Astrocyte (in vitro differentiated cells and primary cell): Measurements from ENCODE around the gene GYG1. TPM values are rescaled to one million over a fixed set of nuclear protein-coding genes. Genes with fewer than 3 reads are reported as not detected.

Source experiments
- DNase-seq: peaks from one replicate; pipeline ENCODE4 v3.0.0-alpha.2; 2010; ENCODE audit warnings: low read depth
- FAIRE-seq: peaks from 2 replicates; lab custom pipeline; 2011; peaks lifted over from hg19 to GRCh38; lab: Jason Lieb, UNC
- H2AFZ ChIP-seq: 2 replicates; pipeline ENCODE4 v1.6.0; 2012; ENCODE audit warnings: low read depth, low read length, inconsistent platforms
- H3K27ac ChIP-seq: 2 replicates; pipeline ENCODE4 v1.5.1; 2011; ENCODE audit warnings: low read depth, low read length, inconsistent platforms
- H3K27me3 ChIP-seq: 2 replicates; pipeline ENCODE4 v1.6.0; 2011; ENCODE audit warnings: low read length, inconsistent platforms; ENCODE audit not compliant: insufficient read depth
- H3K36me3 ChIP-seq: 2 replicates; pipeline ENCODE4 v1.5.1; 2011; ENCODE audit warnings: low read length, inconsistent platforms; ENCODE audit not compliant: insufficient read depth
- H3K4me1 ChIP-seq: 2 replicates; pipeline ENCODE4 v1.5.1; 2011; ENCODE audit warnings: low read length, inconsistent platforms; ENCODE audit not compliant: insufficient read depth
- H3K4me2 ChIP-seq: 2 replicates; pipeline ENCODE4 v1.6.0; 2012; ENCODE audit warnings: low read length, inconsistent platforms
- H3K4me3 ChIP-seq: 2 replicates; pipeline ENCODE4 v1.5.1; 2011; ENCODE audit warnings: low read depth, mild to moderate bottlenecking, low read length, inconsistent platforms; ENCODE audit not compliant: insufficient read depth
- H3K79me2 ChIP-seq: 2 replicates; pipeline ENCODE4 v1.6.0; 2012; ENCODE audit warnings: mild to moderate bottlenecking, low read length, inconsistent platforms; ENCODE audit not compliant: insufficient read depth
- H3K9ac ChIP-seq: 2 replicates; pipeline ENCODE4 v1.6.0; 2012; ENCODE audit warnings: mild to moderate bottlenecking, low read length, inconsistent platforms
- H3K9me3 ChIP-seq: 2 replicates; pipeline ENCODE4 v1.5.1; 2012; ENCODE audit warnings: low read depth, mild to moderate bottlenecking, low read length, inconsistent platforms; ENCODE audit not compliant: insufficient read depth
- H4K20me1 ChIP-seq: 2 replicates; pipeline ENCODE4 v1.6.0; 2012; ENCODE audit warnings: low read length, inconsistent platforms; ENCODE audit not compliant: insufficient read depth
- H3K27ac Mint-ChIP-seq: one replicate; pipeline ENCODE4 v1.8.0; 2021; ENCODE audit warnings: mild to moderate bottlenecking, mixed read lengths; ENCODE audit not compliant: unreplicated experiment
- H3K27me3 Mint-ChIP-seq: one replicate; pipeline ENCODE4 v1.8.0; 2021; ENCODE audit warnings: low read depth, mixed read lengths; ENCODE audit not compliant: unreplicated experiment
- H3K36me3 Mint-ChIP-seq: one replicate; pipeline ENCODE4 v1.8.0; 2021; ENCODE audit warnings: low read depth, mixed read lengths; ENCODE audit not compliant: unreplicated experiment
- H3K4me1 Mint-ChIP-seq: one replicate; pipeline ENCODE4 v1.8.0; 2021; ENCODE audit warnings: low read depth, mixed read lengths; ENCODE audit not compliant: unreplicated experiment
- H3K4me3 Mint-ChIP-seq: one replicate; pipeline ENCODE4 v1.8.0; 2021; ENCODE audit warnings: mild to moderate bottlenecking, moderate library complexity, mixed read lengths; ENCODE audit not compliant: unreplicated experiment
- H3K9me3 Mint-ChIP-seq: one replicate; pipeline ENCODE4 v1.8.0; 2021; ENCODE audit warnings: mild to moderate bottlenecking, mixed read lengths; ENCODE audit not compliant: unreplicated experiment
- CTCF ChIP-seq: IDR thresholded peaks from 2 replicates; pipeline ENCODE4 v1.5.1; 2011; ENCODE audit warnings: low read depth, mild to moderate bottlenecking, inconsistent platforms, low read length, moderate library complexity; ENCODE audit not compliant: insufficient read depth
- EZH2 ChIP-seq: IDR thresholded peaks from 2 replicates; pipeline ENCODE4 v1.6.1; 2012; ENCODE audit warnings: mild to moderate bottlenecking, low read length, inconsistent platforms; ENCODE audit not compliant: insufficient read depth
- total RNA-seq: library from RNA; stranded (reverse); gene quantifications from 2 replicates; pipeline ENCODE4 v1.2.1, GENCODE V29; 2021

The GYG1 gene
- total RNA-seq, 1 donor from 2014 or later, result 41.9 TPM

DNA sequence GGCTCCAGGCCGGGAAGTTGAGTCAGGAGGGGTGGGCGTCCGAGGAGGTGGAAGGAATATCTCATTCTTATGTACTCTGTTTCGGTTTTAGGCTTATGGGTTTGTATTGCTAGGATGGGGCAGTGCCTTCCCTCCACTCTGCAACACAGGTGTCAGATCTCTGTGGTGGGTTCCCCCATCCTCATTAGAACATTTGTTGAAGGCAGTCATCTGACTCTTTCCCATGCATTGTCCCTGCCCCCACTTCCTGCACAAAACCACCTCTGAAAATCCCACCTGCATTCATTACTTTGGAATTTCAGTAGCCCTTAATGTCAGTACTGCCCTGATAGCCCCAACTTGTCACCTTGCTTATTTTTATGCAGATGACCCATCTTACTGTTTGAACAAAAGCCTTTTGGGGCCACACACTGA lies 29.5 kb downstream of the GYG1 start:
- DNase-seq, result no peak
- H3K4me1 Mint-ChIP-seq, result peaks cover 23% of the 10 kb centered on the region
- no peak for TF ChIP-seq CTCF
- Histone ChIP-seq H4K20me1 (no peaks in the 10 kb centered on the region), H3K9me3 (no peaks in the 10 kb centered on the region), H2AFZ (no peak overlapping the region), H3K79me2 (no peaks in the 10 kb centered on the region), H3K9ac (no peak overlapping the region), H3K4me2 (no peak overlapping the region), H3K27ac (no peak overlapping the region), H3K27me3 (no peaks in the 10 kb centered on the region), H3K4me3 (no peak overlapping the region), H3K36me3 (peaks cover 16% of the 10 kb centered on the region), H3K4me1 (peaks cover 37% of the 10 kb centered on the region)
- no peak for FAIRE-seq
- peaks cover 15% of the 10 kb centered on the region for H3K36me3 Mint-ChIP-seq
- peaks cover 15% of the 10 kb centered on the region for H3K9me3 Mint-ChIP-seq
- H3K27me3 Mint-ChIP-seq, result no peaks in the 10 kb centered on the region
- no peak overlapping the region for H3K27ac Mint-ChIP-seq
- no peak overlapping the region for H3K4me3 Mint-ChIP-seq

DNA sequence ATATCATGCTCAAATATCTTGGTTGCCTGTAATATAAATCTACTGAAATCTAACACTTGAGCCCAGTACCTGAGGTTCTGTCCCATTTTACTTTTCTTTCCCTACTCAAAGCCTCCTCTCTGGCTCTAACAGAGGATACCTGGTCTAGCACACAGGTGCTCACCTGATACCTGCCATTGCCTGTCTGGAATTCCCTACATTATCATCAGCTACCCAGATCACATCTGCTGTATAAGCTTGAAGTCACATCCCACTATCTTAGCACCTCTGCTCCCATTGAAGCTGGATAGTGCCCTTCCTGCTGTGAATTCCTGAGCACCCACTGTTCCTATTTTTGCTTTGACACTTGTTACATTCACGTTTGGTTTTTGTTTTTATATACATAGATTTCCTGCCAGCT lies 30.5 kb downstream of the GYG1 start:
- no peaks in the 10 kb centered on the region for H3K27me3 Mint-ChIP-seq
- H3K4me3 Mint-ChIP-seq, result no peak overlapping the region
- no peak overlapping the region for H3K27ac Mint-ChIP-seq
- H3K4me3 ChIP-seq, result no peak overlapping the region
- H3K27me3 ChIP-seq, result no peaks in the 10 kb centered on the region
- peaks cover 15% of the 10 kb centered on the region for H3K9me3 Mint-ChIP-seq
- TF ChIP-seq EZH2 (no peak), CTCF (no peak)
- H3K4me1 ChIP-seq, result peaks cover 29% of the 10 kb centered on the region
- no peak overlapping the region for H3K4me2 ChIP-seq
- H3K36me3 Mint-ChIP-seq, result peaks cover 19% of the 10 kb centered on the region
- H3K9me3 ChIP-seq, result no peaks in the 10 kb centered on the region
- H3K27ac ChIP-seq, result no peak overlapping the region
- H3K4me1 Mint-ChIP-seq, result peaks cover 17% of the 10 kb centered on the region
- H3K79me2 ChIP-seq, result no peaks in the 10 kb centered on the region
- FAIRE-seq, result no peak
- no peaks in the 10 kb centered on the region for H4K20me1 ChIP-seq
- peaks cover 20% of the 10 kb centered on the region for H3K36me3 ChIP-seq
- DNase-seq, result no peak
- H3K9ac ChIP-seq, result no peak overlapping the region
- H2AFZ ChIP-seq, result no peak overlapping the region

- Mint-ChIP-seq H3K9me3 (peaks cover 15% of the 10 kb centered on the region), H3K4me3 (no peak overlapping the region), H3K4me1 (peaks cover 9% of the 10 kb centered on the region), H3K27me3 (no peaks in the 10 kb centered on the region), H3K36me3 (peaks cover 19% of the 10 kb centered on the region), H3K27ac (no peak overlapping the region)
- H3K4me3 ChIP-seq, result no peak overlapping the region
- H3K9ac ChIP-seq, result no peak overlapping the region
- no peaks in the 10 kb centered on the region for H3K9me3 ChIP-seq
- H3K4me1 ChIP-seq, result peaks cover 15% of the 10 kb centered on the region
- no peaks in the 10 kb centered on the region for H4K20me1 ChIP-seq
- H3K36me3 ChIP-seq, result peaks cover 20% of the 10 kb centered on the region
- no peak overlapping the region for H3K4me2 ChIP-seq
- no peaks in the 10 kb centered on the region for H3K27me3 ChIP-seq
- FAIRE-seq (no peak), DNase-seq (no peak)
- H3K79me2 ChIP-seq, result no peaks in the 10 kb centered on the region
- H2AFZ ChIP-seq, result no peak overlapping the region
- no peak overlapping the region for H3K27ac ChIP-seq
- no peak for TF ChIP-seq EZH2
- no peak for TF ChIP-seq CTCF
Observed at GRCh38 chr3:149023951-149024350, 32.6 kb downstream of the GYG1 start.
